ENCODE measurements around the gene ZSCAN18.
"Not testable (repeated sequence)": the region's sequence is repeated elsewhere in the genome, so short reads cannot be mapped to it uniquely, and the experiment has no call there.

ZSCAN18 gene, protein sequence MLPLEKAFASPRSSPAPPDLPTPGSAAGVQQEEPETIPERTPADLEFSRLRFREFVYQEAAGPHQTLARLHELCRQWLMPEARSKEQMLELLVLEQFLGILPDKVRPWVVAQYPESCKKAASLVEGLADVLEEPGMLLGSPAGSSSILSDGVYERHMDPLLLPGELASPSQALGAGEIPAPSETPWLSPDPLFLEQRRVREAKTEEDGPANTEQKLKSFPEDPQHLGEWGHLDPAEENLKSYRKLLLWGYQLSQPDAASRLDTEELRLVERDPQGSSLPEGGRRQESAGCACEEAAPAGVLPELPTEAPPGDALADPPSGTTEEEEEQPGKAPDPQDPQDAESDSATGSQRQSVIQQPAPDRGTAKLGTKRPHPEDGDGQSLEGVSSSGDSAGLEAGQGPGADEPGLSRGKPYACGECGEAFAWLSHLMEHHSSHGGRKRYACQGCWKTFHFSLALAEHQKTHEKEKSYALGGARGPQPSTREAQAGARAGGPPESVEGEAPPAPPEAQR

DNA sequence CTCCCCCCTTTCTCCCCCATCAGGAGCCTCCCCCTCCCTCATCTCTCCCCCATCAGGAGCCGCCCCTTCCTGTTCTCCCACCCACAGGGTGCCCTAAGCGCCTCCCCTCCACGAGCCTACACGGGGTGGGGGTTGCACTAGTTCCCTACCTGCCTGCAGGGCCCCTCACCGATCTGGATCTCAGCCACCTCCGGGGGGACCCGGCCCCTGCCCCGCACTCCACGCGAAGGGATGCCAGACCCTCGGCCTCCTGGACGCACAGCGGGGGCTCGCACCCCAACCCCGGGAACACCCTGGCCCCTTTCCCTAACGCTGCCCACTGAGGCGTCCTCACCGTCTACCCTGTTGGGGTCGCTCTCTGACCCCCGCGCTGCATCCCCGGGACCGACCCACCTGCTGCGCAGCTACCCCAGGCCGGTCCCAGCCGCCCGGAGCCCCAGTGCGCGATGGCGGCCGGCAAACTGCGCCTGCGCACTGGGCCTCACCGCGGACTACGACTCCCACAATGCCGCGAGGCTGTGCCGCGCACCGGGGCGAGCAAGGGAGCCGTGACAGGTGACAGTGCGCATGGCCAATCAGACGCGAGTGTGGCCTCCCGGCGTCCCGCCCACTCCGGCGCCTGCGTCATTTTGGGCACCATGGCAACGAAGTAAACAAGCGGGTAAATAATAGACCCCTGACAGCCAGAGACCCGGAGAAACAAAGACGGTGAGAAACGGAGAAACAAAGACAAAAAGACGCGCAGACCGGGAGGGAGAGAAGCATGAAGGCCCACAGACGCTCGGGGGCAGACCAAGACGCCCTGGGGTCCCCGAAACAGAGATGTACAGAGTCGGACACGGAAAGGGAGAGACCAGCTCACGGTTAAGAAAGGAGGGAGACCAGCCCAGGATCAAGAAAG, at the start of gene ZSCAN18:
ZSCAN18 (minus strand) TSS at position 451 of the 901 bp plus-strand sequence. CDS start 7,964 bp downstream, outside the sequence.
- H3K4me3 ChIP-seq (ENCODE audit: low read depth, low read length), result peak within 1 kb of the TSS; percentile 93
- H2AFZ ChIP-seq (ENCODE audit: low read length, unreplicated experiment), result no peak within 1 kb of the TSS
- H3K27ac ChIP-seq (ENCODE audit: low read depth, low read length), result peak within 1 kb of the TSS; percentile 91

DNA sequence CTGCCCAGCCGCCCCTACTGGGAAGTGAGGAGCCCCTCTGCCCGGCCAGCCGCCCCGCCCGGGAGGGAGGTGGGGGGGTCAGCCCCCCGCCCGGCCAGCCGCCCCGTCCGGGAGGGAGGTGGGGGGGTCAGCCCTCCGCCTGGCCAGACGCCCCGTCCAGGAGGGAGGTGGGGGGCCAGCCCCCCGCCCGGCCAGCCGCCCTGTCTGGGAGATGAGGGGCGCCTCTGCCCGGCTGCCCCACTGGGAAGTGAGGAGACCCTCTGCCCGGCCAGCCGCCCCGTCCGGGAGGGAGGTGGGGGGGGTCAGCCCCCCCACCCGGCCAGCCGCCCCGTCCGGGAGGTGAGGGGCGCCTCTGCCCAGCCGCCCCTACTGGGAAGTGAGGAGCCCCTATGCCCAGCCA, 49.4 kb upstream of the ZSCAN18 start:
- H3K36me3 ChIP-seq (ENCODE audit: insufficient read depth, low read length); H3K27ac ChIP-seq (ENCODE audit: low read depth, low read length); H2AFZ ChIP-seq (ENCODE audit: low read length, unreplicated experiment); H3K27me3 ChIP-seq (ENCODE audit: insufficient read depth, low read length); H3K4me1 ChIP-seq (ENCODE audit: control insufficient read depth, insufficient read depth, low read length, unreplicated experiment); H3K4me3 ChIP-seq (ENCODE audit: low read depth, low read length): not testable (repeated sequence)
- H3K79me2 ChIP-seq (ENCODE audit: control insufficient read depth, insufficient read depth, low read length, unreplicated experiment), result peaks cover 25% of the 10 kb centered on the region

More for the DNA sequence above, at the start of gene ZSCAN18:
- Histone ChIP-seq H3K36me3 (ENCODE audit: insufficient read depth, low read length) (peaks cover 8% of the 10 kb centered on the region; the same call in 1 of the 2 replicates), H3K79me2 (ENCODE audit: control insufficient read depth, insufficient read depth, low read length, unreplicated experiment) (peaks cover 12% of the 10 kb centered on the region), H3K27me3 (ENCODE audit: insufficient read depth, low read length) (no peaks in the 10 kb centered on the region), H3K4me1 (ENCODE audit: control insufficient read depth, insufficient read depth, low read length, unreplicated experiment) (no peaks in the 10 kb centered on the region)

DNA sequence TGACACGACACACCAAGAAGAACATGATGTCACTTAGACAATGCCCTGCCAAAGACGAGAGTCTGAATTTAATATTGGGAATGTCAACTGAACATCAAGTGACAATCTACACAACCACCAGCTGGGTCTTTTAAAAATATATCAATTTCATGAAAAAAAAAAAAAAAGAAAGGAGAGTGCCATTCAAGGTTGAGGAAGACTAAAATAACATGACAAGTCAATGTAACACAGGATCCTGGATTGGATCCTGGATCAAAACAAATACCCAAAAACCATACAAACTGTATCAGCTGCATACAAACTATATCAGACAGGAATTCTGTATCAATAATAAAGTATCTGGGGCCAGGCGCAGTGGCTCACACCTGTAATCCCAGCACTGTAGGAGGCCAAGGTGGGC, 47.8 kb upstream of the ZSCAN18 start:
- Histone ChIP-seq H3K79me2 (ENCODE audit: control insufficient read depth, insufficient read depth, low read length, unreplicated experiment) (peaks cover 25% of the 10 kb centered on the region), H3K27ac (ENCODE audit: low read depth, low read length) (no peak overlapping the region), H3K36me3 (ENCODE audit: insufficient read depth, low read length) (peaks cover 12% of the 10 kb centered on the region; the same call in 1 of the 2 replicates), H2AFZ (ENCODE audit: low read length, unreplicated experiment) (no peak overlapping the region), H3K4me3 (ENCODE audit: low read depth, low read length) (no peak overlapping the region), H3K4me1 (ENCODE audit: control insufficient read depth, insufficient read depth, low read length, unreplicated experiment) (peaks cover 5% of the 10 kb centered on the region), H3K27me3 (ENCODE audit: insufficient read depth, low read length) (no peaks in the 10 kb centered on the region)

DNA sequence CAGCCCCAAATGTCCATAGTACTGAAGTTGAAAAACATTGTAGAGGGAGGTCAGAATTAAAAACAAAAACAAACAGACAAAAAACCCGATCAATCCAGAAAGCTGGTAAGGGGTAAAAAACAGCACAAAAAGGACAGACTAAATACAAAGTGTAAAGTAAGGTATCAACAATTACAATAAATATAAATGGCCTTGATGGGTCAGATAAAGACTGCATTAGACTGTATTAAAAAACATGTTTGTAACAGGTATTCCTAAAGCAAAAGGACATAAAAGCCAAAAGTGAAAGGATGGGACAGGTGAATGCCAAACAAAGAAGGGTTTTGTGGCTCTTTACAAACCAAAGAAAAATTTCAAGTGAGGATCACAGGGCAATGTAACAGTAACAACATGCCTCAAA, 36.2 kb upstream of the ZSCAN18 start:
- Histone ChIP-seq H3K36me3 (ENCODE audit: insufficient read depth, low read length) (peaks cover 61% of the 10 kb centered on the region), H3K79me2 (ENCODE audit: control insufficient read depth, insufficient read depth, low read length, unreplicated experiment) (no peaks in the 10 kb centered on the region), H3K27me3 (ENCODE audit: insufficient read depth, low read length) (no peaks in the 10 kb centered on the region), H3K4me1 (ENCODE audit: control insufficient read depth, insufficient read depth, low read length, unreplicated experiment) (no peaks in the 10 kb centered on the region), H3K4me3 (ENCODE audit: low read depth, low read length) (no peak overlapping the region), H2AFZ (ENCODE audit: low read length, unreplicated experiment) (no peak overlapping the region), H3K27ac (ENCODE audit: low read depth, low read length) (no peak overlapping the region)

DNA sequence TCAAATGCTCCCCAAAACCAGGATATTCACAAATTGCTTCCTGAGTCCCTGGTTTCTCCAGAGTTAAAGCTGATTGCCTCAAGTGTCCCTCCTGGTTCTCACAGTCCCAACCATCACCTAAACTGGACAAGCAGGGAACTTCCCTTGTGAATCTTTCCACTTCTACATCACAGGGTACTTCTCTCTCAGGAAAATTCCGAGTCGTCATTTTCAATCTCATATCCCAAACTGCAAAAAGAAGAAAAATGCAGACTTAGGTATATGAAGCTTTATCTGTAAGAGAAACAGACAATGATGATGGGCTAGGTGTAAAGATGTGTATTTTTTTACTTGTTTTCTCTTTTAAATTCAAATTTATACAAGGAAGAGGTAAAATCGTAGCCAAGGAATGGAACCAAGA, 31.3 kb upstream of the ZSCAN18 start:
- Histone ChIP-seq H3K79me2 (ENCODE audit: control insufficient read depth, insufficient read depth, low read length, unreplicated experiment) (no peaks in the 10 kb centered on the region), H3K36me3 (ENCODE audit: insufficient read depth, low read length) (peaks cover 51% of the 10 kb centered on the region), H3K4me1 (ENCODE audit: control insufficient read depth, insufficient read depth, low read length, unreplicated experiment) (no peaks in the 10 kb centered on the region), H2AFZ (ENCODE audit: low read length, unreplicated experiment) (no peak overlapping the region), H3K4me3 (ENCODE audit: low read depth, low read length) (no peak overlapping the region), H3K27me3 (ENCODE audit: insufficient read depth, low read length) (no peaks in the 10 kb centered on the region), H3K27ac (ENCODE audit: low read depth, low read length) (no peak overlapping the region)

DNA sequence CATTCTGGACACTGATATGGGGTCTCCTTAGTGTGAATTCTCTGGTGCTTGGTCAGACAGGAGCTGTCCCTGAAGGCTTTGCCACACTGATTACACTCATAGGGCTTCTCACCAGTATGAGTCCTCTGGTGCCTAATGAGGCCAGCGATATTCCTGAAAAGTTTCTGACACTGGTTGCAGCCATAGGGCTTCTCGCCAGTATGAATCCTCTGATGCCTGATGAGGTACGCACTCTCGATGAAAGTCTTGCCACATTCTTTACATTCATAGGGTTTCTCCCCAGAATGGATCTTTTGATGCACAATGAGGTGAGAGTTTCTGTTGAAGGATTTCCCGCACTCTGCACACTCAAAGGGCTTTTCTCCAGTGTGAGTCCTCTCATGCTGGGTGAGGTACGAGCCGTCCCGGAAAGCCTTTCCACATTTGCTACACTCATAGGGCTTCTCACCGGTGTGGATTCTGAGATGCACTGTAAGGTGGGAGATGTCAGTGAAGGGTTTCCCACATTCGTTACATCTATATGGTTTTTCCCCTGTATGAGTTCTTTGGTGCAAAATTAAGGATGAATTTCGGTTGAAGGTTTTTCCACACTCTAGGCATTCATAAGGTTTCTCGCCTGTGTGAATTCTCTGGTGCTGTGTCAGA, 30.1 kb upstream of the ZSCAN18 start:
- Histone ChIP-seq H3K36me3 (ENCODE audit: insufficient read depth, low read length) (peaks cover 42% of the 10 kb centered on the region), H3K4me3 (ENCODE audit: low read depth, low read length) (no peak overlapping the region), H2AFZ (ENCODE audit: low read length, unreplicated experiment) (no peak overlapping the region), H3K27me3 (ENCODE audit: insufficient read depth, low read length) (no peaks in the 10 kb centered on the region), H3K27ac (ENCODE audit: low read depth, low read length) (no peak overlapping the region), H3K79me2 (ENCODE audit: control insufficient read depth, insufficient read depth, low read length, unreplicated experiment) (no peaks in the 10 kb centered on the region), H3K4me1 (ENCODE audit: control insufficient read depth, insufficient read depth, low read length, unreplicated experiment) (no peaks in the 10 kb centered on the region)

DNA sequence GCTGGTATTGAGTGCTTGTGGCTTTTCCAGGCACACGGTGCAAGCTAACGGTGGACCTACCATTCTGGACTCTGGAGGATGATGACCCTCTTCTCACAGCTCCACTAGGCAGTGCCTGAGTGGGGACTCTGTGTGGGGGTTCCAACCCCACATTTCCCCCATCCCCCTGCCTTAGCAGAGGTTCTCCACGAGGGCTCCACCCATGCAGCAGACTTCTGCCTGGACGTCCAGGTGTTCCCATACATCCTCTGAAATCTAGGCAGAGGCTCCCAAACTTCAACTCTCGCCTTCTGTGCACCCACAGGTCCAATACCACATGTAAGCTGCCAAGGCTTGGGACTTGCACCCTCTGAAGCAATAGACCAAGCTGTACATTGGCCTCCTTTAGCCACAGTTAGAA, 25.3 kb upstream of the ZSCAN18 start:
- peaks cover 11% of the 10 kb centered on the region for H3K36me3 ChIP-seq (ENCODE audit: insufficient read depth, low read length)
- no peak overlapping the region for H3K27ac ChIP-seq (ENCODE audit: low read depth, low read length)
- no peak overlapping the region for H3K4me3 ChIP-seq (ENCODE audit: low read depth, low read length)
- no peak overlapping the region for H2AFZ ChIP-seq (ENCODE audit: low read length, unreplicated experiment)
- H3K79me2 ChIP-seq (ENCODE audit: control insufficient read depth, insufficient read depth, low read length, unreplicated experiment), result no peaks in the 10 kb centered on the region
- H3K4me1 ChIP-seq (ENCODE audit: control insufficient read depth, insufficient read depth, low read length, unreplicated experiment), result no peaks in the 10 kb centered on the region
- no peaks in the 10 kb centered on the region for H3K27me3 ChIP-seq (ENCODE audit: insufficient read depth, low read length)

DNA sequence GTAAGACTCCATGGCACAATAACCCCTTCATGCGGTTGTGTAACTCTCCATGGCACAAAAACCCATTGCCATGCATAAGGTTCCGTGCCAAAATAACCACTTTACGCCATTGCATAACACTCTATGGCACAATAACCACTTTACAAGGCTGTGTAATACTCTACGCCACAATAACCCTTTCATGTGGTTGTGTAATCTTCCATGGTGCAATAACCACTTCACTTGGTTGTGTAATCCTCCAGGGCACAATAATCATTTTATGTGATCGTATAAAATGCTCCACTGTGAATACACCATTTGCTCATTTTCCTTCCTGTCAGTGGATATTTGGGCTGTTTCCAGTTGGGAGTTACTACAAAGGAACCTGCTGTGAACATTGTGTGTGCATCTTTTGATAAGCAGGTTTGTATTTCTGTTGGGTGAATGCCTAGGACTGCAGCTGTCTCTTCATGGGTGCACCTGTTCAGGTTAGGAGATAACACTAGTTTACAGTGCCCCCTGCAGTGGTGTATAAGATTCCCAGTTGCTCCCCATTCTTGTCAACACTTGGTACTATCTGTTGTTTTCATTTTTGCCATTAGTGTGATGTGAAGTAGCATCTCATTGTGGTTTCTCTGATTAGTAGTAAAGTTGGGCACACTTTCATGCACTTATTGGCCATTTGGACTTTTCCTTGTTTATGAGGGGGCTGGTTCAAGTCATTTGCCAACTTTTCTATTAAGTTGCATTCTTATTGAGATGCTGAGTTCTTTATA, 21.1 kb upstream of the ZSCAN18 start:
- H3K4me1 ChIP-seq (ENCODE audit: control insufficient read depth, insufficient read depth, low read length, unreplicated experiment), result no peaks in the 10 kb centered on the region
- no peak overlapping the region for H3K27ac ChIP-seq (ENCODE audit: low read depth, low read length)
- no peak overlapping the region for H2AFZ ChIP-seq (ENCODE audit: low read length, unreplicated experiment)
- peaks cover 16% of the 10 kb centered on the region for H3K27me3 ChIP-seq (ENCODE audit: insufficient read depth, low read length)
- no peak overlapping the region for H3K4me3 ChIP-seq (ENCODE audit: low read depth, low read length)
- H3K36me3 ChIP-seq (ENCODE audit: insufficient read depth, low read length), result no peaks in the 10 kb centered on the region
- H3K79me2 ChIP-seq (ENCODE audit: control insufficient read depth, insufficient read depth, low read length, unreplicated experiment), result no peaks in the 10 kb centered on the region

DNA sequence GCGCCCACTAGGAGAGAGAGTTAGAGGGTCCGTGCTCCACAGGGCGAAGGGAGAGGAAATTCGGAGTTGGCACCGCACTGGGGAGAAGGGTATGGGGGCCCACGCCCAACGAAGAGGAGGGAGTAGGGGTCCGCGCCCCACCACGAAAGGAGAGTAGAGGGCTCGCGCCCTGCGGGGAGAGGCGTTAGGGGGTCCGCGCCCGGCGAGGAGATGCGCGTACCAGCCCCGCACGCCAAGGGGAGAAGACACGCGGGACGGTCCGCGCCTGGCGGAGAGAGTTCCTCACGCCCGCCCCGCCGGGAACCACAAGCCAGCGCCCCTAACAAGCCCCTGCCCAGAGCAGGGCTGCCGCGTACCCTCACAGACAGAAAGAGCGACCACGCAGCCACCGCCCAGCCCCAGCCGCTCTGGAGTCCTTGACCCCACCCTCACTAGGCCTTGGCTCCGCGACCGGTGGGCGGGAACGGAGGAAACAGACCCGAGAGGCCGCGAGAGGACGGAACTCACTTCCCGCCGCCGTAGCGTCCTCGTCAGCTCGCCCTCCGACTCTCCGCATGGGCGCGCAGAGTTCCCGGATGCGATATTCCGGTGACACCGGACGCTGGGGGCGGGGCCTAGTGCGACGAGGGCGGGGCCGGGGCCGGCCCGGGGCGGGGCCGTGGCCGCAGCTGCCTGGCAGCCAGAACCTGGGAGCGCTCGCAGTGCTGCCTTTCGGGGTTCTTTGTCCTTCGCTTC, 20.0 kb upstream of the ZSCAN18 start:
- Histone ChIP-seq H3K27ac (ENCODE audit: low read depth, low read length) (no peak overlapping the region), H2AFZ (ENCODE audit: low read length, unreplicated experiment) (no peak overlapping the region)

More for the DNA sequence above, 20.0 kb upstream of the ZSCAN18 start:
- Histone ChIP-seq H3K4me1 (ENCODE audit: control insufficient read depth, insufficient read depth, low read length, unreplicated experiment) (no peaks in the 10 kb centered on the region), H3K27me3 (ENCODE audit: insufficient read depth, low read length) (peaks cover 16% of the 10 kb centered on the region), H3K4me3 (ENCODE audit: low read depth, low read length) (no peak overlapping the region), H3K36me3 (ENCODE audit: insufficient read depth, low read length) (no peaks in the 10 kb centered on the region), H3K79me2 (ENCODE audit: control insufficient read depth, insufficient read depth, low read length, unreplicated experiment) (no peaks in the 10 kb centered on the region)
